ENCODE results near the gene UBC. TPM values are rescaled to one million over a fixed set of nuclear protein-coding genes. Genes with fewer than 3 reads are reported as not detected.
"Not testable (repeated sequence)": the region's sequence is repeated elsewhere in the genome, so short reads cannot be mapped to it uniquely, and the experiment has no call there.

Gene UBC
- total RNA-seq, 1 donor from 2014 or later, result 1,744 TPM

DNA sequence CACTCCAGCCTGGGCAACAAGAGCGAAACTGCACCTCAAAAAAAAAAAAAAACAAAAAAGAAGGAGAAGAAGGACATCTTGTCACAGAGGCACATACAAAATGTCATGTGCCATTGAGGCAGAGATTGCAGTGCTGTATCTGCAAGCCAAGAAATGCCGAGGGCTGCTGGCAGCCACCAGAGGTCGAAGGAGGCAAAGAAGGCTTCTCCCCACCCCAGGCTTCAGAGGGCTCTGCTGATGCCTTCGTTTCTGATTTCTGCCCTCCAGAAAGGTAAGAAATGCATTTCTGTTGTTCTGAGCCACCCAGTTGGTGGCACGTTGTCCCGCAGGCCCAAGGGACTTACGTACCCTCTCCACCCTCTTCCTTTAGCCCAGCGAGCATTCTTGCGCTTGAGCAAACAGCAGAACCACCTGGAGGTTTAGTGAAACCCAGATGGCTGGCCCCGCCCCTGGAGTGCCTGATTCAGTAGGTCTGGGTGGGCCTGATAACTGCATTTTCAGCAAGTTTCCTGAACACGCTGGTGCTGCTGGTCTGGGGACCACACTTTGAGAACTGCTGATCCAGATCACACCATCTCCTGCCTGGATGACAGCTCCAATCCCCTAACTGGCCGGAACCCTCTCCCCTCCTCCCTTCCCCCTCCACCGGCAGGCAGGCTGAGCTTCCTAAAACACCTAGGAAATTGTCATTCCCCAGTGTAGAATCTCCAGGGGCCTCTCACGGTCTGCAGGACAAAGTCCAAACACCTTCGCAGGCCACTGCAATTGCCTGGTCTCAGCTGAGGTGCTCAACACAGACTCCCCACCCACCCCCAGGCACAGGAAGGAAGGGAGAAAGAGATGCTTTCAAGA is 29.6 kb downstream of the UBC start:
- no peak for DNase-seq (ENCODE audit: low read depth, low spot score)

DNA sequence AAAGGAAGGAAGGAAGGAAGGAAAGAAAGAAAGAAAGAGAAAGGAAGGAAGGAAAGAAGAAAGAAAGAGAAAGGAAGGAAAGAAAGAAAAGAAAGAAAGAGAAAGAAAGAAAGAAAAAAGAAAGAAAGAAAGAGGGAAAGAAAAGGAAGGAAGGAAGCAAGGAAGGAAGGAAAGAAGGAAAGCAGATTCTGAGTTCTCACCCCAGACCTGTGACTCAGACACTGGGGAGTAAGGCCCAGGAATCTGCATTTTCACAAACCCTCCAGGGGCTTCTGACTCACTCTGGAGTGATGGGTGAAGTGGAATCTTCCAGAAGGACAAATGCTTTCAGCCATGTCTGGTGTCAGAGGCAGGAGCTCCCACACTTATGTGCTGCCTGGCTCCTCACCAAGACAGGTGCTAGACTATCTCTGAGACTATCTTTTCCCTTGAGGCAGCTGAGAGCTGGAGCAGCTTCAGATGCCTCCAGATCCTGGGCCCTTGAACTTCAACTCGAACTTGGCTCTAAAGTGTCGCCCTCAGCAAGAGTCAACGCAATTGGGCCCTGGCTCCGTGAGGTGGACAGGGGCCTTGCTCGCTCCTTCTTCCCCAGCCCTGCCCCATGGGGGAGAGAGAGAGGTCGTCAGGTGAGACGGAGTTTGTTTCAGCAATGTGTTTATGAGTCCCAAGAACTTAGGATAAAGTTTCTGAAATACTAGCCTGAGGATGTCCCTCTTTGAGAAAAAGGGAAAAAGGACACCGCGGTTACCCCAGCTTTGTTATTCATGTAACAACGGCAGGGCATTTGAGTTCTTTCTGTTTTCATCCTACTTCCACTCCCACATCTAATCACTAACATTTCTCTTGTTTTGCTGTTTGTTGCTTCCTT is 31.0 kb downstream of the UBC start:
- no peak for DNase-seq (ENCODE audit: low read depth, low spot score)

DNA sequence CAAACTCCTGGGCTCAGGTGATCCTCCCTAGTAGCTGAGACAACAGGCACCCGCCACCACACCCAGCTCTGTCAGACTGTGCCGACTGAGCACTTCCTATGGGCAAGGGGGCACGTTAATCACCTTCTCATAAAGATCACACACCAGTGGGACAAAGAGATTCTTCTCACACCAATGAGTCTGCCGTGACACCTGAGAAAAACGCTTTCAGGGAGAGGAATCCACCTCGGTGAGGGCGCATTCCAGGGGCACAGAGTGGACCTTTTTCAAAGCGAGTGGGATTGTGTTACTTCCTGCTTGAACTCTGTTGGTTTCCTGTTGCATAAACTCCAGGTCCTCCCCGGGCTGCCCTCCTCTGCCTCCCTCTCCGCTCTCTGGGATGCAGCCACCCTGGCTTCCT is 33.3 kb downstream of the UBC start:
- no peak for DNase-seq (ENCODE audit: low read depth, low spot score)

DNA sequence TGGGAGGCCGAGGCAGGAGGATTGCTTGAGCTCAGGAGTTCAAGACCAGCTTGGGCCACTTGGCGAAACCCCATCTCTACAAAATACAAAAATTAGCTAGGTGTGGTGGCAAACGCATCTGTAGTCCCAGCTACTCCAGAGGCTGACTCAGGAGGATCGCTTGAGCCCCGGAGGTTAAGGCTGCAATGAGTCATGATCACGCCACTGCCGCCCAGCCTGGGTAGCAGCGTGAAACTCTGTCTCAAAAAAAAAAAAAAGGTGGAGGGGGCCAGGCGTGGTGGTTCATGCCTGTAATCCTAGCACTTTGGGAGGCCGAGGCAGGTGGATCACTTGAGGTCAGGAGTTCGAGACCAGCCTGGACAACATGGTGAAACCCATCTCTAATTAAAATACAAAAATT is 34.1 kb downstream of the UBC start:
- DNase-seq (ENCODE audit: low read depth, low spot score), result not testable (repeated sequence)

DNA sequence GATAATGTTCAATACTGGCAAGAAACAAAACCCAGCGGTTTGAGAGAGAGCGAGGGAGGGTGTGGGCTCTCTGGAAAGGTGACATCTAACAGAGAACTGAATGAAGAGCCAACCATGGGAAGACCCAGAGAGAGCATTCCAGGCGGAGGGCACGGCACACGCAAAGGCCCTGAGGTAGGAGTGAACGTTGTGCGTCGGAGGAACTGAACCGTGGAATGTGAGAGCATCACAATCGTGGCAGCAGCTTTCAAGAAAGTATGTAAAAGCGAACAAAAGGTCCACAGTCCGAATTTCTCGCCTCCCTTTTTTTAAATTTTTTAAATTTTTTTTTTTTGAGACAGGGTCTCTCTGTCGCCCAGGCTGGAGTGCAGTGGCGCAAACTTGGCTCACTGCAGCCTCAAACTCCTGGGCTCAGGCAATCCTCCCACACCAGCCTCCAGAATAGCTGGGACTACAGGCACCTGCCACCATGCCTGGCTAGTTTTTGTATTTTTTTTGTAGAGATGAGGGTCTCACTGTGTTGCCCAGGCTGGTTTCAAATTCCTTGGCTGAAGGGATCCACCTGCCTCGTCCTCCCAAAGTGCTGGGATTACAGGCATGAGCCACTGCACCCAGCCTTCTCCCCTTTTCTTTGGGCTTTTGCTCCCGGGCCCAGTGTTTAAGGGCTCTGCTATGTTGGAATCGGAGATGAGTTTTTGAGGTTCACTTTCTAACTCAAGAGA is 35.5 kb downstream of the UBC start:
- DNase-seq (ENCODE audit: low read depth, low spot score), result no peak

DNA sequence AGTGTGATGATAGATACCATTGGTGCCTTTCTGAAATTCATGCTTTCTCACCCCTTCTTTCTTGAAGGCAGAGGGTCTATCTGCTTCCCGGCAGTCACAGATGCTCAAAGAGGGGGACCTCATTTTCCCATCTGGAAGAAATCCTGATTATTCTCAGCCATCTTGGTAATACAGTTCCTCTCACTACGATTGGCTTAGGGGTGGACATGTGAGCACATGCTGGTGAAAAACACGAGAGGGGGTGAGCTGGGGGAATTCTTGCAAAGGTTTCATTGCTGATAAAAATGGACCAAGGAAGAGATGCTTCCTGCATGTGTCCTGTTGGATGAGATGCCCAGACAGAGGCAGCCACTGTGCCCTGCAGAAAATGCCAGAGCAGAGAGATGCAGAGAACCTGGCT is 37.0 kb downstream of the UBC start:
- no peak for DNase-seq (ENCODE audit: low read depth, low spot score)

DNA sequence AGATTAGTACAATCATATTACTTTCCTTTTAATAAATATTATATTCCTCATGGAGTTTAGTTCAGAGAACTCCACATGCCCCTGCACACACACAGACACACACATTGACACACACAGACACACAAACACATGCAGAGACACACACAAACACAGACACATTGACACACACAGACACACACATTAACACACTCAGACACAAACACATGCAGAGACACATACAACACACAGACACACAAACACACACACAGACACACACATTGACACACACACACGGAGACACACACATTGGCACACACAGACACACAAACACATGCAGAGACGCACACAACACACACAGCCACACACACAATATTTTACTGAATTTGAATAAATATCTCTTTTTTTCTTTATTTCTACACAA is 38.3 kb downstream of the UBC start:
- no peak for DNase-seq (ENCODE audit: low read depth, low spot score)

DNA sequence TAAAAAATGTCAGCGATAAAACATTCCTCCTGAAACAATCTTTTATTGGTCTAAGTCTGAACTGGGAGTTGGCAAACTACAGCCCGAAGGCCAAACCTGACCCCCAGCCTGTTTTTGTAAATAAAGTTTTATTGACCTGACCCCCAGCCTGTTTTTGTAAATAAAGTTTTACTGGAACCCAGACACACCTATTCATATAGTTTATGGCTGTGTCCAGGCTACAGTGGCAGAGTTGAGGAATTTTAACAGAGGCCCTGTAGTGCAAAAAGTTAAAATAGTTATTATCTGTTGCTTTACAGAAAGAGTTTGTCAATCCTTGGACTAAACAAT is 38.7 kb downstream of the UBC start:
- no peak for DNase-seq (ENCODE audit: low read depth, low spot score)

DNA sequence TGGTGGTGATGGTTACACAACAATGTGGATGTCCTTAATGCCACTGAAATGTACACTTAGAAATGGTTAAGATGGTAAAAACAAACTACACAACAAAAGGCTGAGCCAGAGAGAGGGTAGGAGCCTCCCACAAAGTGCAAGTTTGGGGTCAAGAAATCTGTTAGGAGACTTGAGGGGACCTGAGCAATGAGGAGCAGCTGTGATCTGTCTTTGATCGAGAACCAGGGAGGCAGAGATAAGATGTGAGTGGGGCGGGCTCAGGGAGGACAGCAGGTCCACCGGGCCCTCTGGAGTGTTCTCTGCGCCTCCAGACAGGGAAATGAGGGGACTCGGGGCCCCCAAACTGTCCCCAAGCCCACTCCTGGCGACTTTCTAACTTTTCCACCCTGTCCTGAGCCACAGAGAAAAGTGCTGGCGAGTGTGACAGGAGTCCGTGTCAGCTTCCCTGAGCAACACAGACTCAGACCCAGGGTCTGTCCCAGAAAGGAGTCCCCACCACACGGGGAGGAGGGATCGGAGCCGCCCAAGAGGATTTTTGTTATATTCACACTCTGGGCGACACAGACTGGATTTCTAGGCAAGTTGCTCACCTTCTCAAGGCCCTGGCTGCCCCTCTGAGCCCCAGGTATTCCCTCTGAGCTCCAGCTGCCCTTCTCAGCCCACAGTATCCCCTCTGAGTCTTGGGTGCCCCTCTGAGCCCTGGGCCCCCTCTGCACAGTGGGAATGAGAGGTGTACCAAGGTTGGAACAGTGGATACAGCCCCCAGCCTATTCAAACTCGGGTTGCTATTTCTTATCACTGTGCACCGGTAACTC is 39.3 kb downstream of the UBC start:
- no peak for DNase-seq (ENCODE audit: low read depth, low spot score)

DNA sequence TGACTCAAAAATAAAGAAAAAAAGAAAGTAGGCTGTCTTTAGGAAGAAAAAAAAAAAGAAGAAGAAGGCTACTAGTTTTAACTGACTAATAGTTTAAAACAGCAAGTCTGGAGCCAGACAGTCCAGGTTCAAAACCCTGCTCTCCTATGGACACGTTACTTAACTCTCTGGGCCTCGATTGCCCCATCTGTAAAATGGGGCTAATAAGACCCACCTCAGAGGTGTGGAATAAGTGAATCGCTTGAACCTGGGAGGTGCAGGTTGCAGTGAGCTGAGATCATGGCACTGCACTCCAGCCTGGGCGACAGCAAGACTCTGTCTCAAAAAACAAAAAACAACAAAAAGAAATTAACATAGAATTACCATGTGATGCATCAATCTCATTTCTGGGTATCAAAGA is 40.3 kb downstream of the UBC start:
- no peak for DNase-seq (ENCODE audit: low read depth, low spot score)

DNA sequence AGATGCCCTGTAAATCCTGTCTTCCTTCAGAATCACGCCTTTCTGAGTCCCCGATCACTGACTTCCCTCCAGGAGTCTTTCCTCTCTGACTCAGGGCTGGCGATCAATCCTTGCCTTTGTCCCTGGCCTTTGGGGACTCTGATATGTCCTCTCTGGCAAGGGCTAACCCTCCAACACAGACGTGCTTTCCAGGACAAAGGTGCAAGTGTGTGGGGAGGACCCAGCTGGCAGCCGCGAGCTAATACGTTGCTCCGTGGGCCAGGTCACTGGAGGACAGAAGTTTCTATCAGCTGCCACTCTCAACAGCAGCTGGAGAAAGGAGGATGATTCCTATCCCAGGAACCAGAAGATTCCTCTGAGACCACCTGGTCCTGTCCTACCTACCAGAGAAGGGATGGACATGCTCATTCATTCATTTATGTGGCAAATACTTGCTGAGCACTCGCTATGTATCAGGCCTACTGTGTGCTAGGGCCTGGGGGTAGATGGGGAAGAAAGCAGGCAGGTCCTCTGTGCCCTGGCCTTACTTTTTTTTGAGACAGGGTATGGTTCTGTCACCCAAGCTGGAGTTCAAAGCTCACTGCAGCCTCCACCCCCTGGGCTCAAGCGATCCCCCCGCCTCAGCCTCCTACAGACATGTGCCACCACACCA is 42.3 kb downstream of the UBC start:
- no peak for DNase-seq (ENCODE audit: low read depth, low spot score)

DNA sequence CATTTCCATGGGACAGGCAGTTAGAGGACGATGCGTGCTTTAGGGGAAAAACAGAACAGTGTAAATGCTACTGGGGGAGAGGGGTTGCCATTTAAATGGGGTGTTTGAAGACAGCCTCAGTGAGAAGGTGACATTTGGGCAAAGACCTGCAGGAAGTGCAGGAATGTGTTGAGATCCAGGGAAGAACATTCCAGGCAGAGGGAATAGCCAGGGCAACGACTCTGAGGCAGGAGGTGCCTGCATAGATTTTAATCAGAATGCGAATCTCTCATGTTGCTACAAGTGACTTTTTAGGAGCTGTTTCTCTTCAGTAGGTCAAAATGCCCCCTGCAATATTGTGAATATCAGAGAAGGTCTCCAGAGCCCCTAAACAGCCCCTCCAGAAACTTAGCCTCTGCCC is 43.2 kb downstream of the UBC start:
- DNase-seq (ENCODE audit: low read depth, low spot score), result no peak

DNA sequence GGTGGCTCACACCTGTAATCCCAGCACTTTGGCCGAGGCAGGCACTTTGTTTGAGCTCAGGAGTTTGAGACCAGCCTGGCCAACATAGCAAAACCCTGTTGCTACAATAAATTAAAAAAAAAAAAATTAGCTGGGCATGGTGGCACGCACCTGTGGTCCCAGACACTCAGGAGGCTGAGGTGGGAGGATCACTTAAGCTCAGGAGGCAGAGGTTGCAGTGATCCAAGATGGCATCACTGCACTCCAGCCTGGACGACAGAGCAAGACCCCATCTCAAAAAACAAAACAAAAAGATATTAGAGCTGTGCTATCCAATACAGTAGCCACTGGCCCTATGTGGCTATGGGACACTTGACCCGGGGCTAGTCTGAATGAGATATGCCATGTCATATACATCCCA is 43.9 kb downstream of the UBC start:
- DNase-seq (ENCODE audit: low read depth, low spot score), result no peak

DNA sequence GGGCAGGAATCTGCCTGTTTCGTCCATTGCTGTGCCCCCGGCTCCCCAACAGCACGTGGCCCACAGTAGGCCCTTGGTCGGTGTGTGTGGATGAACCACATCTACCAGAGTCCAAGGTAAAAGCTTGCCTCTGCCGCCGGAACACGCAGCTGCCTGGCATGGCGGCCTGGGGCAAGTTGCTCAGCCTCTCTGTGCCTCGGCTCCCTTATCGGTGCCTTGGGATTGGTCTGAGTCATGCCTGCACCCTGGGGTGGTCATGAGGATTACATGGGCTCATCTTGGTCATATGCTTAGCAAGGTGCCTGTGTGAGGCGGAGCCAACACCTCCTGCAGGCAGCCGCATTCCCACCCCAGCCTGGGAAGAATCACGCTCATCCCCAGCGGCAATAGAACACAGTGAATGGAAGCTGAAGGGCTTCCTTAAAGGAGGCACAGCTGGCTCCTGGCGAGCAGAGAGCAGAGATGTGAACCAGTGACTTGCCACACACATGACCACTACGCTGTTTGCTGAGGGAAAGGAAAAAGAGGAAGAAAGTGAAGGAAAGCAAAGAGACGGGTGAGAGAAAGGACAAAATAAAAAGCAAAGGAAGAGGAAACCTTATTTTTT is 45.3 kb downstream of the UBC start:
- DNase-seq (ENCODE audit: low read depth, low spot score), result no peak

DNA sequence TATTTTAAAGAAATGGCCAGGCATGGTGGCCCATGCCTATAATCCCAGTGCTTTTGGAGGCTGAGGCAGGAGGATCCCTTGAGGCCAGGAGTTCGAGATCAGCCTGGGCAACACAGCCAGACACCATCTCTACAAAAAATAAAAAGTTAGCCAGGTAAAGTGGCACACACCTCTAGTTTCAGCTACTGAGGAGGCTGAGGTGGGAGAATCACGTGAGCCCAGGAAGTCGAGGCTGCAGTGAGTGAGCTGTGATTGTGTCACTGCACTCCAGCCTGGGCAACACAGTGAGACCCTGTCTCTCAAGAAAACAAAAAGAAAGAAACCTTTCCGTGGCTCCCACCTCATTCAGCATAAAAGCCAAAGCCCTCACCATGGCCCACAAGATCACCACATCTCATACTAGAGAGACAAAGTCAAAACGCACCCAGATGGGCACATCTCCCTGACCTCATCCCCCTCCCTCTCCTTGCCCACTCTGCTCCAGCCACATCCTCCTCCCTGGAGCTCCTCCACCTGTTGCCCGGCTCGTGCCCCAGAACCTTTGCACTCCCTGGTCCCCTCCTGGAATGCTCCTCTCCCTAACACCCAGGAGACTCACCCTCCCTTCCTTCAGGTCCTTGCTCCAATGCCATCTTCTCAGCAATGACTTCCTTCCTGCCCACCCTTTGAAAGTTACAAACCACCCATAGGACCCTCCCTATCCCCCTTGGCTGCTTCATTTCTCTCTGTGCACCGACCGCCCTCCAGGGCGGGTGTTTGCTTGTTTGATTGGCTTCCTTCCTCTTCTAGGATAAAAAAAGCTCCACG is 46.0 kb downstream of the UBC start:
- no peak for DNase-seq (ENCODE audit: low read depth, low spot score)

DNA sequence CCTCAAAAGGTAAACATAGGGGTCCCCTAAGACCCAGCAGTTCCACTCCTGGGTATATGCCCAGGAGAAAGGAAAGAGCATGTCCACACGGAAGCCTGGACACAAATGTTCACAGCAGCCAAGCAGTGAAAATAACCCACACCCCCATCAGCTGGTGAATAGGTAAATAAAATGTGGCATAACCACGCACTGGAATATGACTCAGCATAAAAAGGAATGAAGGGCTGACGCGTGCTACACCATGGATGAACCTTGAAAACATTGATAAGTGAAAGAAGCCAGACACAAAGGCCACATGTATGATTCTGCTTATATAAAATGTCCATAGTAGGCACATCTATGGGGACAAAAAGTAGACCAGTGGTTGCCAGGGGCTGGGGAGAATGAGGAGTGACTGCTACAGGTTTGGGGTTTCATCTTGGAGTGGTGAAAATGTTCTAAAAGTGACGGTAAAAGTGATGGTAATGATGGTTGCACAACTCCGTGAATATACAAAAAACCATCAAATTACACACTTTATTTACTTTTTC is 47.0 kb downstream of the UBC start:
- no peak for DNase-seq (ENCODE audit: low read depth, low spot score)

DNA sequence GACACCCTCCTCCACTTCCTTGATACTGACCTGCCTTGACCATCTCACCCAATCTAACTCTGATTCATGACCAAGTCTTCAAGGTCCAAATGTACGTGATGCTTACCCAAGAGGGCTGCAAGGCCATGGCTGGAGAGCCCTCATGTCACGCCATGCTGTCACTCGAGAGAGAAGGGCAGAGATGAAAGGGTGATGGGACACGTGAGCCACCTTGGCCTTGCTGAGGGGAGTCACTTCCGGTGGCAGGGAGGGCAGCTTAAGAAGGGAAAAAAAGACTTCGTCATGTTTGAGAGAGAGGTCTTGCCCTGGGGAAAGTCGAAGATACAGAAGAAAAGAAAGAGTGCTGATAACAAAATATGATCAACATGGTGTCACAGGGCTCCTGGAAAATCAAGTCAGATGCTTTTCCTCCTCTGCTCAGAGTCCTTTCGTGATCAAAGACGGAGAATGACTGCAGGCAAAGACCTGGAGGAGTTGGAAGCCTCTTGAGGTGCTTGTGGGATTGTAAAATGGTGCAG is 47.5 kb downstream of the UBC start:
- DNase-seq (ENCODE audit: low read depth, low spot score), result no peak

DNA sequence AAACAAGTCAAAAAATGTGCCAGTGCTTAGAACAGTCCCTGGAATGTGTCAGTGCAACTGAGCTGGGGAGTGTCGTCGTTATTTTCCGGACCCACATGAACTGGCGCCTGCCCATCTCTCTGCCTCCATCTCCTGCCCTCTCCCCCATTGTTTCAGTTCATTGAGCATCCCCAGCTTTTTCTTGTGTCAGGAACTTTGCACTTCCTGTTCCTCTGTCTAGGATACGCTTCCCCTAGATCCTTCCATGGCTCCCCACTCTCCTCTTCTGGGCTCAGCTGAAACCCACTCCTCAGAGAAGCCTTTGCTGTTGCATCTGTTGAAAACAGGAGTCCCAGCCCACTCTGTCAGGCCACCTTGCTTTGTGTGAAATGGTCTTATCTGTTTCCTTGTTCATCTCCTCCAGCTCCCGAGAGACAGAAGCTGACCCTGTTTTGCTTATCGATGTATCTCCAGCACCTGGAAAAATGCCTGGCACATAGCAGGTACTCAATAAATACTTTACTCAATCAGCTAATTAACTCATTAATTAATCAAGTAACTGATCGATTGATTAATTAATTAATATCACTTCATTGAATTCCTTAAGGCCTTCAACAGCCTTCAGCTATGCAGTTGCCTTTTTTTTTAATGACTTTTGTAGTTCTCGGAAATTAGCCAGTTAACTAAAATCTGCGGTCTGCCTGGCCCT is 48.1 kb downstream of the UBC start:
- DNase-seq (ENCODE audit: low read depth, low spot score), result no peak

All from pulmonary artery endothelial cell (primary cell).